ENCODE data around the gene KLHL24.
"Not testable (repeated sequence)": the region's sequence is repeated elsewhere in the genome, so short reads cannot be mapped to it uniquely, and the experiment has no call there.

KLHL24 gene

DNA sequence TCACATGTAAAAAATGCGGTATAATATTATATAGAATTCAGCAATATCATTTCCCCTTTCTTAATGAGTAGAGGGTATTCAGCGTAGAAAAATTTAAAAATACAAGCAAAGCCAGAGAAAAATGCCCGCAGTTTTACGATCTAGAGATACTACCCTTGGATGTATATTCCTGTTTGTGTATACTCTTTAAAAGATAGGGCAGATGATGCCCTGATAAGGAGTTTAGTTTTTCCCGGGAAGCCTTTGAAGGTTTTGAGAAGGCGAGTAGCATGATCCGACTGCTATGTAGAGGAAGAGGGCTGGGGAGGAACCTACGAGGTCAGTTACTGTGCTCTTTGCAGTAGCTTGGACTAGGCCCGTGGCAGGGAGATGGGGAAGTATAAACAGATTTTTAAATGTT, 63.3 kb downstream of the KLHL24 start:
- Histone ChIP-seq H3K4me3 (ENCODE audit: low read length) (peak overlapping the region; percentile 93), H3K9me3 (ENCODE audit: insufficient read depth, low read length) (no peaks in the 10 kb centered on the region), H3K79me2 (ENCODE audit: low read length) (peaks cover 65% of the 10 kb centered on the region), H3K27me3 (ENCODE audit: low read depth, low read length) (no peaks in the 10 kb centered on the region), H2AFZ (ENCODE audit: low read depth, low read length) (no peak overlapping the region), H3K4me1 (ENCODE audit: low read length) (peaks cover 16% of the 10 kb centered on the region), H3K36me3 (replicated peaks; ENCODE audit: low read depth, low read length) (peaks cover 6% of the 10 kb centered on the region), H3K27ac (ENCODE audit: low read length) (peak overlapping the region; percentile 78), H3K4me2 (ENCODE audit: low read length) (peak overlapping the region; percentile 68), H4K20me1 (ENCODE audit: insufficient read depth, low read length) (peaks cover 47% of the 10 kb centered on the region), H3K9ac (ENCODE audit: low read length) (peak overlapping the region; percentile 97)
- no peak for TF ChIP-seq EZH2phosphoT487 (IDR thresholded peaks at IDR 0.05; ENCODE audit: low read depth)
- TF ChIP-seq, protein P1, sequence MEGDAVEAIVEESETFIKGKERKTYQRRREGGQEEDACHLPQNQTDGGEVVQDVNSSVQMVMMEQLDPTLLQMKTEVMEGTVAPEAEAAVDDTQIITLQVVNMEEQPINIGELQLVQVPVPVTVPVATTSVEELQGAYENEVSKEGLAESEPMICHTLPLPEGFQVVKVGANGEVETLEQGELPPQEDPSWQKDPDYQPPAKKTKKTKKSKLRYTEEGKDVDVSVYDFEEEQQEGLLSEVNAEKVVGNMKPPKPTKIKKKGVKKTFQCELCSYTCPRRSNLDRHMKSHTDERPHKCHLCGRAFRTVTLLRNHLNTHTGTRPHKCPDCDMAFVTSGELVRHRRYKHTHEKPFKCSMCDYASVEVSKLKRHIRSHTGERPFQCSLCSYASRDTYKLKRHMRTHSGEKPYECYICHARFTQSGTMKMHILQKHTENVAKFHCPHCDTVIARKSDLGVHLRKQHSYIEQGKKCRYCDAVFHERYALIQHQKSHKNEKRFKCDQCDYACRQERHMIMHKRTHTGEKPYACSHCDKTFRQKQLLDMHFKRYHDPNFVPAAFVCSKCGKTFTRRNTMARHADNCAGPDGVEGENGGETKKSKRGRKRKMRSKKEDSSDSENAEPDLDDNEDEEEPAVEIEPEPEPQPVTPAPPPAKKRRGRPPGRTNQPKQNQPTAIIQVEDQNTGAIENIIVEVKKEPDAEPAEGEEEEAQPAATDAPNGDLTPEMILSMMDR (IDR thresholded peaks at IDR 0.05; ENCODE audit: low read depth, low read length), result no peak

DNA sequence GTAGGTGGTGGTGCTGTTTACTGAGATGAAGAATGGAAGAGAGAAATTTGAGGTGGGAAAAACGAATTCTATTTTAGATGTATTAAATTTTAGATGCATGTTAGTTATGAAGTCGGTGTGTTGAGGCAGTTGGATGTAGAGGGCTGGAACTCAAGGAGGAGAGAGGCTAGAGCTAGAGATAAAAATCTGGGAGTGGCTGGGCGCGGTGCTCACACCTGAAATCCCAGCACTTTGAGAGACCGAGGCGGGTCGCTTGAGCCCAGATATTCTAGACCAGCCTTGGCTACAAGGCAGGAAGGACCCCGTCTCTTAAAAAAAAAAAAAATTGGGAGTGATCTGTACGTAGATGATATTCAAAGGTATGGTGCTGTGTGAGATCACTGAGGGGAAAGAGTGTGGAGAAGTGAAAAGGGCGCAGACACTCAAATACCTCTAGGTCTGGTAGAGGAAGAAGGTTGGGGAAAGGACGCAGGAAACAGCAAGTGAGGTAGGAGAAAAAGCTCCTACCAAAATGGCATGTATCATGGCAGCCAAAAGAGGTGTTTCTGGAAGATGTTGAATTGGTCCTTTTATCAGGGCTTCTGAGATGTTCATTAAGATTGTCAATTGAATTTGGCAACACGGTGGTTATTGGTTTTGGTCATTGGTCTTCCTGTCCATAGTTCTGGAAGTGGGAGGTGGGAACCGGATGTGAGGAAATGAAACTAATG, 64.0 kb downstream of the KLHL24 start:
- Histone ChIP-seq H3K9ac (ENCODE audit: low read length) (peak overlapping the region; percentile 97), H3K27ac (ENCODE audit: low read length) (peak overlapping the region; percentile 78), H3K79me2 (ENCODE audit: low read length) (peaks cover 71% of the 10 kb centered on the region), H4K20me1 (ENCODE audit: insufficient read depth, low read length) (peaks cover 54% of the 10 kb centered on the region), H3K4me3 (ENCODE audit: low read length) (peak overlapping the region; percentile 93), H2AFZ (ENCODE audit: low read depth, low read length) (no peak overlapping the region), H3K36me3 (replicated peaks; ENCODE audit: low read depth, low read length) (peaks cover 6% of the 10 kb centered on the region), H3K27me3 (ENCODE audit: low read depth, low read length) (no peaks in the 10 kb centered on the region), H3K4me1 (ENCODE audit: low read length) (peaks cover 16% of the 10 kb centered on the region), H3K4me2 (ENCODE audit: low read length) (peak overlapping the region; percentile 68), H3K9me3 (ENCODE audit: insufficient read depth, low read length) (no peaks in the 10 kb centered on the region)
- TF ChIP-seq, protein P1 (IDR thresholded peaks at IDR 0.05; ENCODE audit: low read depth, low read length), result no peak
- TF ChIP-seq EZH2phosphoT487 (IDR thresholded peaks at IDR 0.05; ENCODE audit: low read depth), result no peak

DNA sequence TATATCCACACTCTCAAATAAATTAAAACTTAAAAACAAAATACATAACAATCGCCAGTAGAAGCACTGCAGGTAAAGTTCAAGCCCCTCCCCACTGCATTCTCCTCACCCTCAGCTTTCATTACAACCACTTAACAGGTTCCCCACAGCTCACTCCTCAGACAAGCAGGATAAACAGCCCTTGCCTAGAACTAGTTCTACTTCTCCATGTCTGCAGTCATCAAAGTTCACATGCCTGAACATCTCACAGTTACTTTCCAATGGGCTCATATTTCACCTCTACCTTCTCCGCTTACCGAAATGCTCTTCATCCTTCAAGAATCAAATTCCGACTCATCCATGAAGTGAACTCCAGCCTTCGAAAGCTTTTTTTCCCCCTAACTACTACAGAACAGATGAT, 66.3 kb downstream of the KLHL24 start:
- no peaks in the 10 kb centered on the region for H3K9me3 ChIP-seq (ENCODE audit: insufficient read depth, low read length)
- H3K4me1 ChIP-seq (ENCODE audit: low read length), result peaks cover 16% of the 10 kb centered on the region
- H3K4me3 ChIP-seq (ENCODE audit: low read length), result no peak overlapping the region
- peaks cover 95% of the 10 kb centered on the region for H3K79me2 ChIP-seq (ENCODE audit: low read length)
- no peak overlapping the region for H3K27ac ChIP-seq (ENCODE audit: low read length)
- H3K9ac ChIP-seq (ENCODE audit: low read length), result no peak overlapping the region
- TF ChIP-seq EZH2phosphoT487 (IDR thresholded peaks at IDR 0.05; ENCODE audit: low read depth), result no peak
- peaks cover 77% of the 10 kb centered on the region for H4K20me1 ChIP-seq (ENCODE audit: insufficient read depth, low read length)
- peaks cover 6% of the 10 kb centered on the region for H3K36me3 ChIP-seq (replicated peaks; ENCODE audit: low read depth, low read length)
- H3K27me3 ChIP-seq (ENCODE audit: low read depth, low read length), result no peaks in the 10 kb centered on the region
- no peak overlapping the region for H2AFZ ChIP-seq (ENCODE audit: low read depth, low read length)
- no peak overlapping the region for H3K4me2 ChIP-seq (ENCODE audit: low read length)

DNA sequence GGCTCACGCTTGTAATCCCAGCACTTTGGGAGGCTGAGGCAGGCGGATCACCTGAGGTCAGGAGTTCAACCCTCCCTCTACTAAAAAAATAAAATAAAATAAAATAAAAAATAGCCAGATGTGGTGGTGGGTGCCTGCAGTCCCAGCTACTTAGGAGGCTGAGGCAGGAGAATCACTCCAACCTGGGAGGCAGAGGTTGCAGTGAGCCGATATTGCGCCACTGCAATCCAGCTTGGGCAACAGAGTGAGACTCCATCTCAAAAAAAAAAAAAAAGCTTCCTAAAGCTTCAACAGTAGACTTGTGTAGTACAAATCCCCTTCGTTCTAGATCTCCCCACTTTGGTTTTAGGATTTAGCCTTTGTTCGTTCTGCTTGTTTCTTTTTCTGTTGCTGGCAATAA, 68.5 kb downstream of the KLHL24 start:
- not testable (repeated sequence) for H3K9me3 ChIP-seq (ENCODE audit: insufficient read depth, low read length)
- peaks cover 100% of the 10 kb centered on the region for H3K79me2 ChIP-seq (ENCODE audit: low read length)
- peaks cover 99% of the 10 kb centered on the region for H4K20me1 ChIP-seq (ENCODE audit: insufficient read depth, low read length)

DNA sequence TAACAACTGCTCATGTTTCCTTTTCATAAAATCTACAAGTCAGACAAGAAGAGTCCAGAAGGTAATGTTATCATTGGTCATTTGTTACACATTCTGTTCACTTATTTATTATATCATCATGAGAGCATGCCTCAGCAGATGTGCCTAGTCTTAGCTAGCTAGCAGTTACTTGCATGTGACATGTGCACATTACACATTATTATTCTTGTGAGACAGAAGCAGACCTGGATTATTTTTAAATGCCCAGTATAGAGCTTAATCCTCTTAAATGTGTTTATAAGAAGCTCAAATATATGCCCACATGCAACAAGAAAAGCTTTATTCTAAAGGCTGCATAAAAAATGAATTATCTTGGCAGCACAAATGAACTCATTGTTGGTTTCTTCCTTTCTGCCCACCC, 74.8 kb downstream of the KLHL24 start:
- Histone ChIP-seq H3K9ac (ENCODE audit: low read length) (no peak overlapping the region), H2AFZ (ENCODE audit: low read depth, low read length) (no peak overlapping the region), H3K4me3 (ENCODE audit: low read length) (no peak overlapping the region), H3K27me3 (ENCODE audit: low read depth, low read length) (no peaks in the 10 kb centered on the region), H3K36me3 (replicated peaks; ENCODE audit: low read depth, low read length) (peaks cover 9% of the 10 kb centered on the region), H3K27ac (ENCODE audit: low read length) (no peak overlapping the region), H3K9me3 (ENCODE audit: insufficient read depth, low read length) (no peaks in the 10 kb centered on the region), H3K4me1 (ENCODE audit: low read length) (0 out of 2 replicates have a peak, but pooled peaks cover 2% of the 10 kb centered on the region), H3K4me2 (ENCODE audit: low read length) (no peak overlapping the region), H3K79me2 (ENCODE audit: low read length) (peaks cover 99% of the 10 kb centered on the region), H4K20me1 (ENCODE audit: insufficient read depth, low read length) (peaks cover 91% of the 10 kb centered on the region)
- TF ChIP-seq, protein P1 (IDR thresholded peaks at IDR 0.05; ENCODE audit: low read depth, low read length), result no peak
- no peak for TF ChIP-seq EZH2phosphoT487 (IDR thresholded peaks at IDR 0.05; ENCODE audit: low read depth)

More for the DNA sequence above, 68.5 kb downstream of the KLHL24 start:
- H3K27me3 ChIP-seq (ENCODE audit: low read depth, low read length); H3K27ac ChIP-seq (ENCODE audit: low read length); H3K4me3 ChIP-seq (ENCODE audit: low read length); H2AFZ ChIP-seq (ENCODE audit: low read depth, low read length); H3K36me3 ChIP-seq (replicated peaks; ENCODE audit: low read depth, low read length); H3K9ac ChIP-seq (ENCODE audit: low read length); H3K4me2 ChIP-seq (ENCODE audit: low read length): not testable (repeated sequence)
- peaks cover 11% of the 10 kb centered on the region for H3K4me1 ChIP-seq (ENCODE audit: low read length)
